ENCODE results near the gene FARS2. TPM values are rescaled to one million over a fixed set of nuclear protein-coding genes. Genes with fewer than 3 reads are reported as not detected.

Gene FARS2
- total RNA-seq, 1 donor from 2014 or later: 11.6 TPM

GRCh38 chr6:5492356-5492755 is 231.0 kb downstream of the FARS2 start:
- DNase-seq (ENCODE audit: extremely low read depth, low read depth, low spot score): no peak

GRCh38 chr6:5493806-5494205 is 232.5 kb downstream of the FARS2 start:
- no peak for DNase-seq (ENCODE audit: extremely low read depth, low read depth, low spot score)

GRCh38 chr6:5497896-5498578 is 236.7 kb downstream of the FARS2 start:
- DNase-seq (ENCODE audit: extremely low read depth, low read depth, low spot score): peak; percentile 52

- DNase-seq (ENCODE audit: extremely low read depth, low read depth, low spot score): no peak
Observed at GRCh38 chr6:5498579-5498899, 237.2 kb downstream of the FARS2 start.

GRCh38 chr6:5499644-5500306 is 238.5 kb downstream of the FARS2 start:
- no peak for DNase-seq (ENCODE audit: extremely low read depth, low read depth, low spot score)

- no peak for DNase-seq (ENCODE audit: extremely low read depth, low read depth, low spot score)
Observed at GRCh38 chr6:5501837-5502236, 240.5 kb downstream of the FARS2 start.

- DNase-seq (ENCODE audit: extremely low read depth, low read depth, low spot score): no peak
Observed at GRCh38 chr6:5504078-5504477, 242.8 kb downstream of the FARS2 start.

GRCh38 chr6:5506149-5506548 is 244.8 kb downstream of the FARS2 start:
- DNase-seq (ENCODE audit: extremely low read depth, low read depth, low spot score): no peak

- DNase-seq (ENCODE audit: extremely low read depth, low read depth, low spot score): no peak
Observed at GRCh38 chr6:5506597-5506996, 245.3 kb downstream of the FARS2 start.

- no peak for DNase-seq (ENCODE audit: extremely low read depth, low read depth, low spot score)
Observed at GRCh38 chr6:5507131-5507681, 245.9 kb downstream of the FARS2 start.

GRCh38 chr6:5509106-5509505 is 247.8 kb downstream of the FARS2 start:
- no peak for DNase-seq (ENCODE audit: extremely low read depth, low read depth, low spot score)

- DNase-seq (ENCODE audit: extremely low read depth, low read depth, low spot score): no peak
Observed at GRCh38 chr6:5510331-5511133, 249.2 kb downstream of the FARS2 start.

- no peak for DNase-seq (ENCODE audit: extremely low read depth, low read depth, low spot score)
Observed at GRCh38 chr6:5511954-5512353, 250.6 kb downstream of the FARS2 start.

- no peak for DNase-seq (ENCODE audit: extremely low read depth, low read depth, low spot score)
Observed at GRCh38 chr6:5512422-5512821, 251.1 kb downstream of the FARS2 start.

GRCh38 chr6:5513408-5513807 is 252.1 kb downstream of the FARS2 start:
- no peak for DNase-seq (ENCODE audit: extremely low read depth, low read depth, low spot score)

GRCh38 chr6:5514353-5514752 is 253.0 kb downstream of the FARS2 start:
- no peak for DNase-seq (ENCODE audit: extremely low read depth, low read depth, low spot score)

- no peak for DNase-seq (ENCODE audit: extremely low read depth, low read depth, low spot score)
Observed at GRCh38 chr6:5515200-5515599, 253.9 kb downstream of the FARS2 start.

- no peak for DNase-seq (ENCODE audit: extremely low read depth, low read depth, low spot score)
Observed at GRCh38 chr6:5516036-5516435, 254.7 kb downstream of the FARS2 start.

- DNase-seq (ENCODE audit: extremely low read depth, low read depth, low spot score): no peak
Observed at GRCh38 chr6:5517796-5518195, 256.5 kb downstream of the FARS2 start.

GRCh38 chr6:5518936-5519491 is 257.7 kb downstream of the FARS2 start:
- DNase-seq (ENCODE audit: extremely low read depth, low read depth, low spot score): no peak

- no peak for DNase-seq (ENCODE audit: extremely low read depth, low read depth, low spot score)
Observed at GRCh38 chr6:5520796-5521195, 259.5 kb downstream of the FARS2 start.
